ENCODE data around the gene MYO1E.

GRCh38 chr15:59396679-59397078 lies 24.0 kb upstream of the MYO1E start:
- TF ChIP-seq CTCF (IDR thresholded peaks at IDR 0.05), result no peak
- no peak for TF ChIP-seq POLR2A (IDR thresholded peaks at IDR 0.05)
